Liver (tissue), 9 donors: Measurements from ENCODE around the gene ADAMTS15. TPM values are rescaled to one million over a fixed set of nuclear protein-coding genes. Genes with fewer than 3 reads are reported as not detected.

Experiments
- DNase-seq: peaks from one replicate; pipeline ENCODE4 v3.0.0-alpha.2; 2017; ENCODE audit warnings: low spot score
- H3K27ac ChIP-seq, 2 donors: one replicate each; pipeline ENCODE4 v1.7.0; 2013; ENCODE audit warnings: inconsistent platforms in 2 of 2, low read length in 2 of 2, control low read depth in 1 of 2, low read depth in 1 of 2, mild to moderate bottlenecking in 1 of 2
- H3K27me3 ChIP-seq, 4 donors: one replicate each; pipeline versions ENCODE4 v1.6.1 to v1.7.0; 2013; ENCODE audit warnings: low read length in 3 of 4, inconsistent platforms in 1 of 4, mild to moderate bottlenecking in 1 of 4, moderate library complexity in 1 of 4; ENCODE audit not compliant: control insufficient read depth in 4 of 4, insufficient read depth in 4 of 4
- H3K36me3 ChIP-seq, 4 donors: one replicate each; pipeline versions ENCODE4 v1.6.1 to v1.7.0; 2013; ENCODE audit warnings: low read length in 3 of 4, mild to moderate bottlenecking in 3 of 4, low read depth in 1 of 4, moderate library complexity in 1 of 4; ENCODE audit not compliant: control insufficient read depth in 4 of 4, insufficient read depth in 3 of 4
- H3K4me1 ChIP-seq, 4 donors: one replicate each; pipeline versions ENCODE4 v1.6.1 to v1.7.0; 2013; ENCODE audit warnings: low read length in 3 of 4, mild to moderate bottlenecking in 3 of 4, moderate library complexity in 1 of 4; ENCODE audit not compliant: control insufficient read depth in 4 of 4, insufficient read depth in 4 of 4
- H3K4me3 ChIP-seq, 3 donors: one replicate each; pipeline versions ENCODE4 v1.6.1 to v1.7.0; 2013; ENCODE audit warnings: low read length in 3 of 3, control low read depth in 1 of 3, low read depth in 1 of 3, mild to moderate bottlenecking in 1 of 3
- H3K9ac ChIP-seq, 2 donors: one replicate each; pipeline ENCODE4 v1.7.0; 2013; ENCODE audit warnings: low read length in 2 of 2, mild to moderate bottlenecking in 2 of 2, moderate library complexity in 2 of 2, control low read depth in 1 of 2, low read depth in 1 of 2
- H3K9me3 ChIP-seq, 4 donors: one replicate each; pipeline versions ENCODE4 v1.6.1 to v1.7.0; 2013; ENCODE audit warnings: low read length in 3 of 4; ENCODE audit not compliant: control insufficient read depth in 4 of 4
- ATF3 ChIP-seq: IDR thresholded peaks from 2 replicates; pipeline ENCODE4 v1.6.1; 2016; ENCODE audit warnings: antibody characterized with exemption
- CTCF ChIP-seq: fragments of 150-350 bp; IDR thresholded peaks from 2 replicates; pipeline ENCODE4 v1.5.1; 2017; ENCODE audit warnings: improper control_type of control experiment, low read depth, low read length; ENCODE audit not compliant: missing input control
- EGR1 ChIP-seq, 2 donors: IDR thresholded peaks; 2 replicates each; pipeline ENCODE4 v1.6.1; 2016 to 2018; ENCODE audit warnings: antibody characterized with exemption in 2 of 2, low read depth in 2 of 2
- FOXA1 ChIP-seq: IDR thresholded peaks from 2 replicates; pipeline ENCODE4 v1.6.1; 2016; ENCODE audit warnings: antibody characterized with exemption
- FOXA2 ChIP-seq: IDR thresholded peaks from 2 replicates; pipeline ENCODE4 v1.6.1; 2016; ENCODE audit warnings: antibody characterized with exemption
- GABPA ChIP-seq, 2 donors: IDR thresholded peaks in 1 of 2; conservative IDR thresholded peaks in 1 of 2; 2 replicates each; pipeline ENCODE4 v1.6.1; 2016; ENCODE audit warnings: antibody characterized with exemption in 2 of 2, mild to moderate bottlenecking in 1 of 2, moderate library complexity in 1 of 2
- HNF4A ChIP-seq, 2 donors: conservative IDR thresholded peaks; 2 replicates each; pipeline ENCODE4 v1.6.1; 2016; ENCODE audit warnings: antibody characterized with exemption in 2 of 2, mild to moderate bottlenecking in 2 of 2
- HNF4G ChIP-seq: IDR thresholded peaks from 2 replicates; pipeline ENCODE4 v1.6.1; 2016; ENCODE audit warnings: antibody characterized with exemption
- JUND ChIP-seq, 2 donors: IDR thresholded peaks; 2 replicates each; pipeline ENCODE4 v1.6.1; 2016; ENCODE audit warnings: antibody characterized with exemption in 2 of 2
- MAX ChIP-seq: IDR thresholded peaks from 2 replicates; pipeline ENCODE4 v1.6.1; 2016; ENCODE audit warnings: antibody characterized with exemption
- RAD21 ChIP-seq, 2 donors: IDR thresholded peaks; 2 replicates each; pipeline ENCODE4 v1.6.1; 2016; ENCODE audit warnings: antibody characterized with exemption in 2 of 2, mild to moderate bottlenecking in 2 of 2
- REST ChIP-seq: IDR thresholded peaks from 2 replicates; pipeline ENCODE4 v1.6.1; 2016; ENCODE audit warnings: antibody characterized with exemption, mild to moderate bottlenecking
- RXRA ChIP-seq, 2 donors: IDR thresholded peaks; 2 replicates each; pipeline ENCODE4 v1.6.1; 2017 to 2018; ENCODE audit warnings: antibody characterized with exemption in 2 of 2, mild to moderate bottlenecking in 1 of 2
- SP1 ChIP-seq: IDR thresholded peaks from 2 replicates; pipeline ENCODE4 v1.6.1; 2018; ENCODE audit warnings: antibody characterized with exemption, mild to moderate bottlenecking
- TAF1 ChIP-seq: conservative IDR thresholded peaks from 2 replicates; pipeline ENCODE4 v1.6.1; 2016; ENCODE audit warnings: antibody characterized with exemption, mild to moderate bottlenecking
- YY1 ChIP-seq: IDR thresholded peaks from 2 replicates; pipeline ENCODE4 v1.6.1; 2016; ENCODE audit warnings: antibody characterized with exemption, mild to moderate bottlenecking
- WGBS: extraction: QIAGEN DNeasy Blood & Tissue Kit; methylation state at CpG from one replicate; pipeline ENCODE4 v1.1.7; 2013; 5-methylcytosine and 5-hydroxymethylcytosine counted together
- polyA plus RNA-seq, 2 donors: library from polyadenylated mRNA; stranded (reverse) in 1 of 2; unstranded in 1 of 2; fragments of 200-250 nt in 1 of 2; fragments of >200 nt in 1 of 2; fragmentation: Nextera tagmentation in 1 of 2; extraction: Ambion mirVana in 1 of 2; gene quantifications; one replicate each; pipeline versions ENCODE4 v1.2.1 to v1.2.3, GENCODE V29; 2013 to 2015
- total RNA-seq, 2 donors: library from RNA; depleted of rRNA; stranded (reverse); fragments of >200 nt; gene quantifications; one replicate each; pipeline ENCODE4 v1.2.3, GENCODE V29; 2014
- donor health status: healthy.
- donor health status: healthy.
- donor health status: healthy.
- donor health status: healthy.
- donor health status: healthy.

Gene ADAMTS15
- total and polyA plus RNA-seq, 4 donors: 0.06 to 1.3 (median 0.77) TPM

GRCh38 chr11:130431331-130431773 is 17.1 kb upstream of the ADAMTS15 start (continued):
- TF ChIP-seq REST (no peak), RAD21 (IDR thresholded peaks at IDR 0.05) (peak; percentile 82 to 91), GABPA (IDR thresholded peaks at IDR 0.05 in 1 of 2, conservative IDR thresholded peaks at IDR 0.05 in 1 of 2) (no peak), EGR1 (IDR thresholded peaks at IDR 0.05; ENCODE audit: low read depth in 2 of 2) (no peak), HNF4G (no peak), SP1 (no peak), FOXA2 (no peak)

GRCh38 chr11:130431801-130432200 is 16.6 kb upstream of the ADAMTS15 start:
- Histone ChIP-seq H3K36me3 (no peaks in the 10 kb centered on the region), H3K27me3 (peaks cover 0 to 9% (median 2%) of the 10 kb centered on the region in 4 donors), H3K9ac (no peak overlapping the region), H3K9me3 (no peaks in the 10 kb centered on the region), H3K27ac (no peak overlapping the region), H3K4me1 (peaks cover 11 to 28% (median 19%) of the 10 kb centered on the region in 4 donors), H3K4me3 (no peak overlapping the region)
- no peak for TF ChIP-seq SP1
- TF ChIP-seq MAX: no peak
- TF ChIP-seq JUND (IDR thresholded peaks at IDR 0.05): no peak
- no peak for TF ChIP-seq HNF4G
- TF ChIP-seq REST: no peak
- no peak for TF ChIP-seq YY1
- no peak for TF ChIP-seq TAF1
- no peak for TF ChIP-seq HNF4A (conservative IDR thresholded peaks at IDR 0.05)
- TF ChIP-seq RAD21 (IDR thresholded peaks at IDR 0.05): no peak
- no peak for TF ChIP-seq EGR1 (IDR thresholded peaks at IDR 0.05; ENCODE audit: low read depth in 2 of 2)
- TF ChIP-seq CTCF: no peak
- TF ChIP-seq FOXA1: no peak
- TF ChIP-seq GABPA (IDR thresholded peaks at IDR 0.05 in 1 of 2, conservative IDR thresholded peaks at IDR 0.05 in 1 of 2): no peak
- TF ChIP-seq ATF3: no peak
- TF ChIP-seq RXRA (IDR thresholded peaks at IDR 0.05): no peak
- 48% methylated on average over 3 of the region's 3 CpGs for WGBS
- DNase-seq: no peak
